Sigmoid colon (tissue), 3 donors: ENCODE data around the gene TVP23C.

ENCODE experiments used
- CTCF ChIP-seq, 4 experiments: fragments of 450-650 bp in 3 of 4; fragments of 200-600 bp in 1 of 4; IDR thresholded peaks; one replicate each; pipeline ENCODE4 v1.5.1; 2016 to 2019; ENCODE audit warnings: antibody characterized with exemption in 4 of 4, mild to moderate bottlenecking in 3 of 4, moderate library complexity in 2 of 4
- POLR2A ChIP-seq, 2 donors: fragments of 450-650 bp; IDR thresholded peaks; one replicate each; pipeline ENCODE4 v1.6.1; 2016; ENCODE audit warnings: antibody characterized with exemption in 2 of 2, mild to moderate bottlenecking in 2 of 2, moderate library complexity in 2 of 2

GRCh38 chr17:15503731-15504130, 59.6 kb downstream of the TVP23C start:
- no peak for TF ChIP-seq CTCF (IDR thresholded peaks at IDR 0.05)
- no peak for TF ChIP-seq POLR2A (IDR thresholded peaks at IDR 0.05)
